ENCODE measurements around the gene TMEM126A. TPM values are rescaled to one million over a fixed set of nuclear protein-coding genes. Genes with fewer than 3 reads are reported as not detected.

The TMEM126A gene
- total RNA-seq, 2 donors from 2014 or later: 29.6 to 30.2 TPM

DNA sequence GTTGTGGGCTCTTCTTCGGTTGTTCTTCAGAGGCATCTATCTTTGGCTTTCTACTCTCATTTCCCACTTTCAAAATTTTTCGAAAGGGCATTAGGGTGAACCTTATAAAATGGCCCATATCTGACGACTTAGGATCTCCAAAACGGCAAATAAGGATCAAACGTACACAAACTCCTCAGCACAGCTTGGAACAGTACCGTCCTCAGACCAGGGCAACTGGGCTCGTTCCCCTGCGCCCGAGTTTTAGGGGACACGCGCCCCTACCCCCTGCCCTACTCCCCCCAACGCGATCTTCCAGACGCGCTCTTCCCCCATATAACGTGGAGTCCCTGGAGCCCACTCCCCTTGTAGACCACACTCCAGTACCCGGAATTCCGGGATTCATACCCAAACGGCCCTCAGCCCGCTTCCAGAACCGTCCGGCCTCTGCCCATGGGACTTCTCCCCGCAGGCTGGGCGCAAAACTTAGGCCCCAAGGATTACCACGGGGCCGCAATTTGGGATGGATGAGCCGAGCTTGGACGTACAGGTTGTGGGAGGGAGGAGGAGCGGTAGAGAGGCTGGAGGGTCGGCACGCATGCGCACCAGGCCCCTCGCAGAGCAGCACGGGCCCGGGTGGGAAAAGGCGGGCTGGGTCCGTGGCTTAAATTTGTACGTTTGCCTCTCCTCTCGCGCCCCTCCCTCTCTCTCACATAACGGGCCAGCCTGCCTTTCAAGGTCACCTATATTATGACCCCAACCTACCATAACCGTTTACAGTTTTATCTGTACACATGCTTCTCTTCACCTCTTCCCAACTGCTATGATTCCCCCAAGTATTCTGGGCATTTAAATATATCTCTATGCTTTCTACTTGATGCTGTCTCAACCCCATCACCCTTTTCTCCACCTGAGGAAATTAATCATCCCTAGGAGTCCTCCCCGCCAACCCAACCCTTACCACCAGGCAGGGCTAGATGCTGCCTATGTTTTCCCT lies 34.9 kb downstream of the TMEM126A start:
- intact Hi-C loops (cut with DNase I): no loop called here
- peak; percentile 91 for DNase-seq (ENCODE audit: low spot score)

DNA sequence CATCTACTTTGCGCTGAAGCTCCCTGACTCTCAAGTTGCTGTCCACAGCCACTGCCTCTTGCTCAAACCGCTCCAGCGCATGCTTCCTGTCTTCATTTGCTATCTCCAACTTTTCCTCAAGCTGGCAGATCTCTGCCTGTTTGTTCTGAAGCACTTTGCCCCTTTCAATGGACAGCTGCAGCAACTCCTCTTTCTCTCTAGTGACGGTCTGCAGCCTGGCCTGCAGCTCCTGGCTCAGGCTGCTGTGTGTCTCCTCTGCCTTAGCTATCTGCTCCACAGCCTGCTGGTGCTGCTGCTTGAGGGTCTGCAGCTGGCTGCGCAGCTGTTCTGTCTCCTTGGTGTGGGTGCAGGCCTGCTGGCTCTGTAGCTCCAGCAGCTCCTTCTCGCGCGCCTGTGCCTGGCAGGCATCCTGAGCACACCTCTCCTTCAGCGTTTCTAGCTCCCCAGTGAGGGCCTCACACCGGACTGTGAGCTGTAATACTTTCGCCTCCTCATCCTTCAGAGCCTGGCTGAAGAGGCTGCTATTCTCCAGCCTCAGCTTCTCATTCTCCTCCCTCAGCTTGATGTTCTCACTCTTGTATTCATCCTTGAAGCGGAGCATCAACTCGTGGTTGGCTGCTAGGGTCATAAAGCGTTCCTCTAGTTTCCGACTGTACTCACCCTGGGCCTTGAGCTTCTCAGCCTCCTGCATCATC lies 37.5 kb downstream of the TMEM126A start:
- DNase-seq (ENCODE audit: low spot score): peak; percentile 74
- intact Hi-C loops (cut with DNase I): no loop called here

DNA sequence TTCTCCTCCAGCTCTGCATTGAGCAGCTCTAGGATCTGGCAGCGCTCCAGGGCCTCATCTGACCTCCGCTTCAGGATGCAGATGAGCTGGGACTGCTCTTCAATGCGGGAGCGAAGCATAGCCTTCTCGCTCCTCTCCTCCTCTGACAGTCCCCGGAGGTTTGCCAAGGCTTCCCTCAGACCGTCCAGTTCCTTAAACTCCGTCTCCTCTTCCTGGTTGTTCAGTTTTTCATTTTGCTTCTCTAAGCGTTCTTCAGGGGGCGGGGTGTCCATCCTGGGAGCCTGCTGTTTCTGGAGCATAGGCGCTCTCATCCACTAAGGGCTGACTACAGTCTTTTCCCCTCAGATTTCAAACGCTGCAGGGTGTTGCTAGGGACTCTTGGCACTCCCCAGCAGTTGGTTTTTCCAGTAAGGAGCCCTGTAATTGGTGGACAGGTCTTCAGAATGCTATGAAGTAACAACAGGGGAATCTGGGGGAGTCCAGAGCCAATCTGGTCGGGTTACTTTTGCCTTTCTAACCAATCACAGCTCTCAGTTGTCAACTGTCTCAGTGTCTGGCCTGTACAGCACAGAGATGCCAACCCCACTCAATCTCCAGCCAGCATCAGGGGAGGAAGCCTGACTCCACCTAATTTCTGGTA lies 38.2 kb downstream of the TMEM126A start, which contains the start of gene CCDC89:
CCDC89 (minus strand) TSS at position 376 of the 640 bp plus-strand sequence; CDS start at position 311, 65 bp downstream.
- peak; percentile 89 for DNase-seq (ENCODE audit: low spot score)
- intact Hi-C loops (cut with DNase I): no loop called here

DNA sequence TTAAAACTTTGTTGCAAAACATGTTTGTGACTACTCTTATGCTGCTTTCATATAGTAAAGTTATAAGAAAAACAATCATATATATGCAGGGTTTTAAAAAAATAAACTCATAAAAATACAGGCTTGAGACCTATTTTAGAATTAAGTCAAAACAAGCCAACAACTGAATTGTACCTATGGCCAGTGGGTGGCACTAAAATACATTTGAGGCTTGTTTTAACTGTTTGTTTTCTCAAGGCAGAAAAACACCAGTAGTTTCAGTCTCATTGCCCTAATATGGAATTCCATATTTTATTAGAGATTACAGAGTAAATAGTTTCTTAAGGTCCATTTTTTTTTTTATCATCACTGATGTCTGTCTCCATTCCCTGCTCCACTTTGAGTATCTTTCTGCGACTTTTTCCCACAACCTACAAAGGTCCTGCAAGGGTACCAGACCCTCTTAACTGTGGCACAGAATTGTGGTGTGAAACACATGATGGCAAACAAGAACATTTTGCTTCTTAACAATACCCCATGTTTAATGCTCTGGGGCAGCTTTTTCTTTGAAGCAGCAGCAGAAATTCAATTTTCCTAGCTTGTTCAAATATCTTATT lies 46.7 kb downstream of the TMEM126A start:
- intact Hi-C loops (cut with DNase I): loop anchor here in 1 of 2 donors (10.0 kb wide), 1 partner anchor 120 kb away; the partner anchor contains the start of gene SYTL2
- DNase-seq (ENCODE audit: low spot score): no peak

DNA sequence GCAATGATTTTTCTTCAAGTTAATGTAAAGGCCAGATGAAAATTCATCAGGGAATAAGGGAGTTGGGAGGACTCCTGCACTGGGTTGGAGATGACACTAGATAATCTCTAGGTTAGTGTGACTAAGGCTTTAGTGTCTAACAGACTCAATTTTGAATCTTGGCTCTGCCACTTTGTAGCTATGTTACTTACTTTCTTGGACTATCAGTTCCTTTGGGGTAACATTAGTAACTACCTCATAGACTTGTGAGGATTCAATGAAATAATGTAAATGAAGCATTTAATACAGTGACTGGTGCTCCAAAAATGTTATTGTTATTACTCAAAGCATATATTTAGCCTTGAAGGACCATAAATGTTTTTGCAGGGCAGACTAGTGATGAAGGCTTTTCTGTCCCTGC lies 47.8 kb downstream of the TMEM126A start:
- intact Hi-C loops (cut with DNase I): loop anchor here in 1 of 2 donors (10.0 kb wide), 1 partner anchor 119 kb away; the partner anchor contains the start of gene SYTL2
- DNase-seq (ENCODE audit: low spot score): no peak

DNA sequence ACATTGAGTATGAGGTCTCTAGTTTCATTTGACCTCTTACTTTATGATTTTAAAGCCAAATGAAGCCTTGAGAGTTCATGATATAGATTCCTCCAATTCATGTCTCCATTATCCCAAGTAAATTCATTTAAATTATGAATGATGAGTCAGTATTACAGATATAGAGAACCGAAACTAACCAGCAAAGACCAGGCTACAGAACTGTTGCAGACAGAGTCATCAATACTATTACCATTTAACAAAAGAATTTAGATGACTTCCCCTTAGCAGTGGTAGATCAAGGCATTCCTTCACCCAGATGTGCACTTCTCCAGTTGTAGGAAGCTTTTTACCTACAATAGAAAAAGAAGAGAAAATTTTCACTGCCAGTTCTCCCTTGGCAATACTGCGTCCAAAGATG lies 50.0 kb downstream of the TMEM126A start:
- DNase-seq (ENCODE audit: low spot score): no peak
- intact Hi-C loops (cut with DNase I): loop anchor here in 1 of 2 donors (10.0 kb wide), 1 partner anchor 117 kb away; the partner anchor contains the start of gene SYTL2

DNA sequence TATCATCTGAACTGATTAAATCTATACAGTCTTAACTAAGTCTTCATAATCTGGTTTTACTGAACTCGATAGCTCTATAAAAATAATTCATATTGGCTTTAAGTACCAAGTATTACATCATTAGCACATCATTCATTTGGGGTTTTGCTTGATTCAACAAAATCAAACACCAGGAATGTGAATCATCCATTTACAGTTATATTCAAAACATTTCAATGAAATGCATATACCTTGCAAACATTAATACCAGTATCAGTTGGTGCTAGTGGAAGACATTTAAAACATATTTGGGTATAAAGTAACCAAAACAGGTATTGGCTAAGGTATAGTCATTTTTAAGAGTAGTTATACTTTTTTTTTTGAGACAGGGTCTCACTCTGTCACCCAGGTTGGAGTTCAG lies 50.4 kb downstream of the TMEM126A start:
- intact Hi-C loops (cut with DNase I): loop anchor here in 1 of 2 donors (10.0 kb wide), 1 partner anchor 117 kb away; the partner anchor contains the start of gene SYTL2

DNA sequence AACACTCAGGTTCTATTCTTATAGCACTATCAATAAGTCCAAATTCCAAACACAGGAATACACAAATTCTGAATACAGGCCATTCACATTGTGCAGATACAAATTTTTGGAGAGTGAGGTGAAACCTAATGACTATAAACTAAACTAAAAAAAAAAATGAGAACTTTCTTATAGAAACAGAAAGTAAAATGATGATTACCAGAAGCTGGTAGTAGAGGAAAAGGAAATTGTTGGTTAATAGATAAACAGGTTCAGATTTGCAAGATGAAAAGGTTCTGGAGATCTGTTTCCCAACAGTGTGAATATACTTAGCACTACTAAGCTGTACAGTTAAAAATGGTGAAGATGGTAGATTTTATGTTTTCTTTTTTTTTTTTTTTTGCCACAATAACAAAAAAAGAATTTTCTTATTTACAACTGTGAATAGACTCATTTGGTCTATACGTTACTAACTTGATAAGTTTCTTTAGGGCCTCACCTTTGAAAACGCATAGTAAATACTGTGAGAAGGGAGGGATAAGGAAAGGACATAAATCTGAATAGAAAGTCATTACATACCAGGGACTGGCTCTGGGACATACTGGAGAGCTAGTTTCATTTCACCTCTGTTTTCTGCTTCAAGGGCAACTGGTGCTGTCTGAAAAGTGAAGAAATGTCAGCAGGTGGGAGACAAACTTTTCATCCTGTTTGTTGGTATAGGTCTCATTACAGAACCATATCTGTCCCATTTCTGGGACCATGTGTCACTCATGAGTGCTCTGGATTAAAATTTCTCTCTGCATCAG lies 52.4 kb downstream of the TMEM126A start:
- DNase-seq (ENCODE audit: low spot score): no peak
- intact Hi-C loops (cut with DNase I): loop anchor here in 1 of 2 donors (10.0 kb wide), 1 partner anchor 115 kb away; the partner anchor contains the start of gene SYTL2

More for the DNA sequence above, 50.4 kb downstream of the TMEM126A start:
- no peak for DNase-seq (ENCODE audit: low spot score)

DNA sequence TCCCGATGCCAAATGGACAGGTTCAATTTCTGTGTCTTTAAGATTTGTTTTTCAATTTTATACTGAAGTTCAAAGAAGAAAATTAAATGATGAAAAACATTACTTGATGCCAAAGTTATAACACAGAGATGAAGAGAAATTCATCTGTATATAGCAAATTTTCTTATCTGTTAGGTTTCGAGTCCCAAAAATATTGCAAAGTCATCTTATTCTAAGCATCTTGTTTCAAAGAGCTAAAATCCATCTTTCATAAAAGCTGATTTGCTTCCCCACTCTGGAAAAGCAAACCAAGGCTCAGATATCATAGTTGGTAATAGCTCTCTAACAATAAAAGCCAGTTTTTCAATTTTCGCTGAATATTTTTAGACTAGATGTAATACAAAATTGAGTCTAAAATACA lies 57.2 kb downstream of the TMEM126A start:
- intact Hi-C loops (cut with DNase I): no loop called here

DNA sequence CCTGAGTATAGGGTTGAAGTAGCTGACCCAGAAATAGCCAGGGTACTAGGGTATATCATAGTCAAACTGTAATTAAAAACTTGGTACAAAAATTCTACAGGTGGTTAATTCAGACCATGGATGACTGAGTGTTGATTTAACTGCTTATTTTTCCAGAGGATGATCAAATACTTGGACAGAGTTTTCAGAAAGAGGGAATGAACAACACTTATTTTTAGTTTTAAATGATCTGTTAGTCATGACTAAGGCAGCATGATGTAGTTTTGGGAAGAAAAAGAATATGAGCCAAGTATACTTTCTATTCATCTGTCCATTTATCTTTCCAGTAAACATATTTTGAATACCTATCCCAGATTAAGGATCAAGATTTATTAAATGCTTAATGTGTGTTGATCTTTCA lies 58.0 kb downstream of the TMEM126A start:
- intact Hi-C loops (cut with DNase I): no loop called here
- no peak for DNase-seq (ENCODE audit: low spot score)

More for the DNA sequence above, 57.2 kb downstream of the TMEM126A start:
- no peak for DNase-seq (ENCODE audit: low spot score)

Other genes with a start within 250 kb of the TMEM126A start
- gene DLG2, start 20.6 kb upstream of the TMEM126A start, total RNA-seq: 10 to 100 TPM; 17.2 to 20.5 TPM
- gene TMEM126B, start 19.4 kb upstream of the TMEM126A start, total RNA-seq: 10 to 100 TPM; 55.1 to 59.5 TPM
- gene CREBZF, start 17.2 kb downstream of the TMEM126A start, total RNA-seq: 10 to 100 TPM; 31.7 to 34.5 TPM
- gene CCDC89, start 38.2 kb downstream of the TMEM126A start, total RNA-seq: 1 to 10 TPM; 1.3 to 2.5 TPM
- 100 to 1,000 TPM; 144 to 183 TPM for gene SYTL2, start 163.2 kb downstream of the TMEM126A start, total RNA-seq
- gene CCDC83, start 207.4 kb downstream of the TMEM126A start, total RNA-seq: not detected

All from posterior vena cava (tissue), 2 donors.